ENCODE results near the gene BSND.

BSND gene

DNA sequence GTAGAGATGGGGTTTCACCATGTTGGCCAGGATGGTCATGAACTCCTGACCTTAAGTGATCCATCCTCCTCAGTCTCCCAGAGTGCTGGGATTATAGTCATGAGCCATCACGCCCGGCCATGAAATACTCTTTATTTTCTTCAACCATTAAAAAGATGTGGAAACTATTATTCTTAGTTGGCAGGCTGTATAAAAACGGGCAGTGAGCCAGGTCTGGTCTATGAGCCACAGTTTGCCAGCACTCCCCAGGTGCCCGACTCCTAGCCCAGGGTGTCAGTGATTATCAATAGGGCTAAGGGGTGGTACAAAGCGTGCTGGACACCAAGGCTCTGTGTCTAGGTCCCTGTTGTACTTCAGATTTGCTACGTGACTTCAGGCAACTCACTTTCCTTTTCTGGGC, 22.0 kb upstream of the BSND start:
- no peak for DNase-seq

DNA sequence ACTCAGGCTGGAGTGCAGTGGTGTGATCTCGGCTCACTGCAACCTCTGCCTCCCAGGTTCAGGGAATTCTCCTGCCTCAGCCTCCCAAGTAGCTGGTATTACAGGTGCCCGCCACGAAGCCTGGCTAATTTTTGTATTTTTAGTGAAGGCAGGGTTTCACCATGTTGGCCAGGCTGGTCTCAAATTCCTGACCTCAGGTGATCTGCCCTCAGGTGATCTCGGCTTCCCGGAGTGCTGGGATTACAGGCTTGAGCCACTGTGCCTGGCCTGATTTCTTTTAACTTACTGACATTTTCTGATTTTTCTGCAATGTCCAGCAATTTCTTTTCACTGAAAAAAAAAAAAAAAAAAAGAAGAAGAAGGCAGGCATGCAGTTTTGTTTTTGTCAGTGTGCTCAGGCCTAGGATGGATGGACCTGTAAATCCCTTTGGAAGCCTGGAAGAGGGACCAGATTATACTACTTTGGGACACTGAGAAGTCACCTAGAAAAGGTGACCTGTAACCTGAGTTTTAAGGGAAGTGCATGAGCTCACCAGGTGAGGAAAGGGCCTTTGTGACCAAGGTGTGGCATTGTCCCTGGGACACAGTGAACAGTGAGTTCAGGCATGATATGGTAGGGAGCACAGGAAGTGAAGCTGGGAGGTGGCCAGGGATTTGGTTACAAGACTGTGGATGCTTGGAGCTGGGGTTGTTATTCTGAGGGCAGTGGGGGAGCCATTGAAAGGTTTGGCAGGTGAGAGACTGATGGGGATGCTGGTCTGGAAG, 21.0 kb upstream of the BSND start:
- DNase-seq: no peak

DNA sequence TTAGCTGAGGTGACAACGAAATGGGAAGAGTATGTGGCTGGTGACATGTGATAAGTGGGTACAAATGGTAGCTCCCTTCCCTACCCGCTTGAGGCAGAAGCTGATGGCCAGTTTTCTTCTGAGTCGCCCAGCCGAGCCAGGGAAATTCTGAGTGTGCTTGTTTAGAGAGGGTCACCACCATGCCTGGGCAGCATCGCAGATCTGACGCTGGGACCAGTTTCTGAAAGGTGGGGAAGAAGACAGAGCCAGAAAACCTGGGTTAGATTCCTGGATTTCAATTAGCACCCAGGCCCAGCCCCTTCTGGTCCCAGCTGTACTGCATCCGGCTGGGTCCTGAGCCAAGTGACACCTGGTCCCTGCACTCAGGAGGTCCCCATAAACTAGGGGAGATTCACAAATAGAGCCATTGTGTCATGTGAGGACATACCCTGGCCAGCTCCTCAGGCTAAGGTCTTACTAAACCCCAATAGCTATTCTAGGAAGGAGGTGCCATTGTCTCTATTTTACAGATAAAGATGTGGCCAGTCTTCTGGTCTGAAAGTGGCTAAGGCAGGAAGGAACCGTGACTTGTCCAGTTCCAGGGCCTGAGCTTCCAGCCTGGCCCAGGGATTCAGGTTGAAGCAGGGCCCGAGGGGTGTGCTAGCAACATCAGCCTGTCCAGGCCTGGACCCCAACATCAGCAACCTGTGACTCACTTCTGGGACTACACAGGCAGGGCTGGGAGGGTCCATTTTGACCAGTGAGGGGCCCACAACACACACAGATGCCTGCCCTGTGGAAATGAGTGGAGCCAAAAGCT, 20.0 kb upstream of the BSND start:
- no peak for DNase-seq

DNA sequence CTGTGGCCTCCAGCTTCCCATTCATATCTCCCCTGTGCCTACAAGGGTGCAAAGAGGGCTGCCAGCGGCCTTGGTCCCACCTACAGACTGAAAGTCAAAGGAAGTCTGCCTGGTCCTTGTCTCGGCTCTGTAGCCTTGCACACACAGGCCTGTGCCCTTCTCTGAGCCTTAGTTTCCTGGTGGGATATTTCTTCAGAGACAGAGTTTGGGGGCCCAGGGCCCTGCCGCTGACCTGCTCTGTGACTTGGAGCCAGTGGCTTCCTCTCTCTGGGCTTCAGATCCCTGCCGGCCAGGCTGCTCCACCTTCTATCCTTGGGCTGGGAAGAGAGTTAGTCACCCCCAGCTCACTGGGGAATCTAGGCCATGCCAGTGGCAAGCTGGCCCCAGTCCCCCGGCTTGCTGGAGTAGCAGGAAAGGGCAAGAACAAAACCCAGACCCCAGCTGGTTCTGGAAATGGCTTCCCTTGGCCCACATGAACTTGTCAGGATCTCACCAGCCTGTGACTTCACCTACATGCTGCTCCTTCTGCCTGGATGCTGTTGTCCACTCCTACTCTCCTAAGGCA, 19.3 kb upstream of the BSND start:
- DNase-seq: no peak

DNA sequence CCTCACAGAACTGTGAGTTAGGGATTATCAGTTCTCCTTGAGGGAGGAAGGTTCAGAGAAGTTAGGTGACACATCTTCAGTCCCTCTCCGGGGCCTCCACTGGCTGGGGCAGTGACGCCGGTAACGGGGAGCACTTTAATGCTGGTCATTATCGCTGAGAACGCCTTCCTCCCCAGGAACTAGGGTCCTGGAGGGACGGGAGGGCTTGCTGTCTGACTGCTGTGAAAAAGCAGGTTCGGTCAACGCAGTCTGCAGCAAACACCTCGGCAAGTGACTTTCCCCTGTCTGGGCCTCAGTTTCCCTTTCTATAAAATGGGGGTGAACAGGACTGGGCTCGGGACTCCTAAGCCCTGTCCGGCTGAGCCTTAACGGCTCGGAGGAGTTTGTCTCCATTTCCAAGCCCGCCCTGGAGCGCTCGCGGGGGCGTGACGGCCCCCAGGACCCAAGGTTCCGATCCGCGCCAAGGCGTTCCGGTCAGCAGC, 18.6 kb upstream of the BSND start:
- no peak for DNase-seq

DNA sequence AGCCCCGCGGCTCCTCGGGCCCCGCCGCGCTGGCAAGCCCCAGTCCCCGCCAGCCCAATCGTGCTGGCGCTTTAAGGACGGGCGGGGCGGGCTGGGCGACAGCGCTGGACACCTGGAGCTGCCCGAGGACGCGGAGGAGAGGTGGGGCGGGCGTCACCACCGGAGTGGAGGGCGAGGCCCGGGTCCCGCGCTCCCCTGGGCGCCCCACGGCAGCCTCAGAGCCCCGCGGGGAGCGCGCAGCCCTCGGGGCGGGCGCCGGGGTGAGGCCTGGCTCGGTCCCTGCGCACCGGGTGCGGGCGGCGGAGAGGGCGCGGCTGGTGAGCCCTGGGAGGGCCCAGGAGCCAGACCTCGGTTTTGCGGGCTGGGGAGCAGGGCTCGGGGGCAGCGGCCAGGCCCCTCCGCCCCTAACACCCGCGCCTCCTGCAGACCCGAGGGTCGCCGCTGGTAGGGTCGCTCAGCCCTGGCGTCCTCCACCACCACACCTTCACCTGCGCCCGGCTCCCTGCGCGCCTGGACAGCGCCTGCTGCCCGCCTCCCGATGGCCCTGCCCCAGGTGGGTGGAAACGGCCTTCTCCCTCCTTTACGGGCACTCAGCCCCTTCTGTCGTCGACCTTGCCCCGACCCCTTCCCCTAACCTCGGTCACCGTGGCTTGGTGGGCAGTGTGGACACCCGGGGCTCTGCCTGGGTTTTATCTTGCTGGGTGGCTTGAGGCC, 18.0 kb upstream of the BSND start, which contains the start of gene TMEM61:
Gene TMEM61, plus strand, starts transcription at position 101 of the 714 bp plus-strand sequence. Its CDS starts 438 bp downstream, at position 539.
- no peak for DNase-seq

DNA sequence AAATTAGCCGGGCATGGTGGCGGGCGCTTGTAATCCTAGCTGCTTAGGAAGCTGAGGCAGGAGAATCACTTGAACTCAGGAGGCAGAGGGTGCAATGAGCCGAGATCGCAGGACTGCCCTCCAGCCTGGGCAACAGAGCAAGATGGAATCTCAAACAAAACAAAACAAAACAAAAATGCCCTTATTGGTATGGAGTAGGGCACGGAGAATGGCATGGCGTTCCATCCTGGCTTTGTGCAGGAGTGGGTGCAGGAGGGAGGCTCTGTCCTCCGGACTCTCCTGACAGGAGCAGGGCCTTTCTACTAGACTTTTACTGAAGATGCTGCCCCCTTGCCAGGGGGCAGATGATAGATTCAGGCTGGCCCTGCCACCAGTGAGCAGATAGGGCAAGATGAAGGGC, 17.3 kb upstream of the BSND start:
- DNase-seq: no peak

DNA sequence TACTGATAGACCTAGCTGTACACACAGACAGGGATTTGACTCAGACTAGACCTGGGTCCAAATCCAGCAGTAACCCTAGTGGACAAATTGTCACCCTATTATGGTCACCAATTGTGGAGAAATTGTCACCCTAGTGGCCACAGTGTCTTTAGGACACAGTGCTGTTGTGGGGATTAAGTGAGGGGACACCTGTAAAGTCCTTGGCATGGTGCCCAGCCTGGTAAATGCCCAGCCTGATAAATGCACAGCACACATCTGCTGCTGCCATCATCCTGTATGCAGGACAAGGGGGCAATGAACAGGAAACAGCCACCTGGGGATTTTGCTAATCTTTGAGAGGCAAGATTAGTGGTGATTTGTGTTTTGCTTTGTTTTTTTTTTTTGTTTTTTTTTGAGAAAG, 16.0 kb upstream of the BSND start:
- DNase-seq: no peak

DNA sequence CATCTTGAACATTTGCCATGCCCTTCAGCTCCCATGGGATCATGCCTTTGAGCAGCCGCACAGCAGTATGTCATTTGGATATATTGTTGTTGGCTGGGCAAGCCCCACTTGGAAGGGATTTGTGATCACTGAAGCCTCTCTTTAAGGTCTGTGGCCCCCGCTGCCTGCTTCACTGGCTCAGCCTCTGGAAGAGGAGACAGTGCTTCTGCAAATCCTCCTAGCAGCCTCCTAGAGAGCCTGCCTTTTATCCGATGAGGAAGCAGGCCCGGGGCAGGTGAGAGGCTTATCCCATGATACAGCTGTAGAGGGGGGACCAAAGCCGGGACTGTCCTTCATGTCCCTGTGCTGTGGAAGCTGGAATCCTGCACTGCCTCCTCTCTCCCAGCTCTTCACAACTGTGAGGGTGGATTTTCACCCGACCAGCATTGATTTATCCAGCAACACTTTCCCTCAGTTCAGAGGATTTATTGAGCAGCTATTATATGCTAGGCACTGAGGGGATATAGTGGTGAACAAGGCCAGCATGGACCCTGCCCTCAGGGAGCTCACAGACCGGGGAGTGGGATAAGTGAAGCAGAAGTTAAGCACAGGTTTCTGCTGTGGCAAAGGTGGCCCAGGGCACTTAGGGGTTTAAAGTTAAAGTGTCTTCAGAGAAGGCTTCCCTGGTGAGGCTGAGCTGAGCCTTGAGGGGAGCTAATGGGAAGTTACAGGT, 14.4 kb upstream of the BSND start:
- DNase-seq: no peak

DNA sequence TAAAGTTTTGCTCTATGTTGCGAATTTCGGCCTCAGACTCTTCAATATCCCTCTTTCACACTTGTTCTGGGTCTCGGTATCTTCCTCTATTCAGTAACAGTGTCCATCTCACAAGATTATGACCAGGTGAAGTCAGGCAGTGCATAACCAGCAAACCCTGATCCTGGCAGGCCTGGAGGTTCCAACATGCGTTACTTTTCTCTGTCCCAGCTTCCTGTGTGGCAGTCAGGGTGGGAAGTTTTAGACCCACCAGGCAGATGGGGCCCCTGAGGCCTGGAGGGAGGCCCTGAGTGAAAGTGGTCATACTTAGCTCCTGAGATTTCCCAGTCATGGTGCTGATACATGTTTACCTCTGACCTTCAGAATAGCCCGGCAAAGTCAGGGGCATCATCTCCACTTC, 13.2 kb upstream of the BSND start:
- no peak for DNase-seq

DNA sequence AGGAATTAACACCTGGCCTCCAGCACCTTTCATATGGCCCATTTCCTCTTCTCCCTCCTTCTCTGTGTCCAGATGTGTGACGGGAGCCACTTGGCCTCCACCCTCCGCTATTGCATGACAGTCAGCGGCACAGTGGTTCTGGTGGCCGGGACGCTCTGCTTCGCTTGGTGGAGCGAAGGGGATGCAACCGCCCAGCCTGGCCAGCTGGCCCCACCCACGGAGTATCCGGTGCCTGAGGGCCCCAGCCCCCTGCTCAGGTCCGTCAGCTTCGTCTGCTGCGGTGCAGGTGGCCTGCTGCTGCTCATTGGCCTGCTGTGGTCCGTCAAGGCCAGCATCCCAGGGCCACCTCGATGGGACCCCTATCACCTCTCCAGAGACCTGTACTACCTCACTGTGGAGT, 12.7 kb upstream of the BSND start:
- no peak for DNase-seq

DNA sequence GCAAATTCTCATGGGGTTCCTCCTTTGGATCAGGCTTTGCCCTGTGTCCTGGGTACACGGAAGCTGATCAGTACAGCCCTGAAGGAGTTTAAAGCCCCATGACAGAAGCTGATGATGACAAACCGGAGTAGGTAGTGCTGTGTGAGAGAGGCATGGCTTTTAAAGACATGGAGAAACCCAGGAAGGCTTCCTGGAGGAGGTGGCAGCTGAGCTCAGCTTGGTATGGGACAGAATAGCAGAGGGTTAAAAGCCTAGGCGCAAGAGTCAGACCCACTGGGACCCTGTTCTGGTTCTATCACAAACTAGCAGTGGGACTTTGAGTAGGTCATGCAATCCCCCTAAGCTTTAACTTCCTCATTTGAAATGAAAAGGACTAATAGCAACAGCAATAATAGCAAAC, 12.2 kb upstream of the BSND start:
- no peak for DNase-seq

DNA sequence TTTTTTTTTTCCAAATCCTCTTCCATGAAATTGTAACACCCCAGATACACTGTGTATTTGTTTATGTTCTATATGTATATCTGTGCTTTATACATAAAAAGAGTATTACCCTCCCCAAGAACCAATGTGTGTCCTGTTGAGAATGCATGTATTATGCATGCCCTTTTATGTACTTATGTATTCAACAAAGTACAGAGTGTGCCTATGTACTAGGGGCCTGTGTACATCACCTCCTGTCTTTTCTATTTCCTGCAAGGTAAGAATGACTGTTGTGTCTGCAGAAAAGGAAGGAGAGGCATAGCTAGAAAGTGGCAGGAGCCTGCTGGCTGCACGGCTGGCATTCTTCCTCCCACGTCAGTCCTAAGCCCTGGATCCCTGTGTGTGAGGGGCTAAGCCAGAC, 11.3 kb upstream of the BSND start:
- no peak for DNase-seq

DNA sequence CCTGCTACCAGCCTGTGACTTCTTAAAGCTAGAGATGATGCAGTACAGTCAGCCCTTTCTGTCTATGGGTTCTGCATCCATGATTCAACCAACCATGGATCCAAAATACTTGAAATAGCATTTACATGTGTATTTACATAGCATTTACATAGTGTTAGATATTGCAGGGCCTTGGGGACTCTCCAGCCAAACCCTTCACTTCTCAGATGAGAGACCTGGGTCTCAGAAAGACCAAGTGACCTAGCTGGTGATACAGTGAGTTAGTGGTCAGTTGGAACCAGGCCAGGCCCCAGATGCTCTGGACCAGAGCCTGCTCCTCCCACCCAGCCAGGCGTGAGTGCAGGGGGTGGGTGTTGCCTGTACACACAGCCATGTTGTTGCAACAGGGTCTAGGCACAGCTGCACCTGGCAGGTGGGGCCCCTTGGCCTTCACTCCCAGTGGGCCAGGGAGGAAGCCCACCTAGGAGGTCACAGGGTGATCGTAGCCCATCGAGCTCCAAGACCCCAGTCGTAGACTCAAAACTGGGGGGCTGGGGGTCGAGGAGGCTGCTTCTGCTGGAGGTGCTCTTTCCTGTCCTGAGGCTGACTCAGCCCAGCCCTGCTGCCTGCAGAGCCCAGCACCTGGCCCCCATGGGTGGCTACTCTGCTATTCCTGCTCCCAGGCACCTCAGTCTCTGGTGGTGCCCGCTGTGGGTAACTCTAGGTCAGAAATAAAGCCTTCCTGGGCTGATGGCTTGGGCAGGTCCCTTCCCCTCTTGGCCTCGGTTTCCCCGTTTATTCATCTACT, 10.6 kb upstream of the BSND start:
- no peak for DNase-seq

DNA sequence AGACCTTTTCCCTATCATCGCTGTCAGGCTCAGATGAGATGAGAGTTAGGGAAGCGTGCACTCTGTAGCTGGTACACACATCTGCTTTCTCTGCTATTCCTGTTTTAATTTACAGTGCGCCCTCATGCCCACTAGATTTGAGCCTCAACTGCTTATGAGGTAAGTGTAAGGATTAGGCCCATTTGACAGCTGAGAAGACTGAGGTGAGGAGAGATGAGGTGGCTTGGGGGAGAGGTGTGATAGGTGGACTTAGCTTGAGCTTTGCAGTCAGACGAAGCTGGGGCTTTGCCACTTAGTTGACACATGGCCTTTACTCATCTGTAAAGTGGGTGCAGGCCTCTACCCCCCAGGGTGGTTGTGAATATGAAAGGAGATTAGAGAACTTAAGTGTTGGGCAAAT, 9.8 kb upstream of the BSND start:
- no peak for DNase-seq

DNA sequence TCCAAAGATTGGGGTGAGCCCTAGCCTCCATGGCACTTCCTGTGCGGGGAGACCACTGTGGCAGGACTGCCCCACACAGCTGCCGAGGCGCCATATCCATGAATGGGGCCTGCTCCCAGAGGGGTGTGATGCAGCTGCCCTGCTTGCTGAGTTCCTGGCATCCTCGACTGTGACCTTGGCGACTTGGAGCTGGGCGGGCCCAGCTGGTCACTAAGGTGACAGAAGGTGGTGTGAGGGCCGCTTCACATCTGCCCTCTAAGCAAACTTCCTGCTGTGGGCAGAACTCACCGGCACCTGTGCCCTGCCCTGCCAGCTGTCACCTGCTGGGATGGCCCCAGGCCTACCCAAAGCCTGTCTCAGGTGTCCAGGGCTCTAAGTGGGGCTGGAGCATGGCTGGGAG, 9.3 kb upstream of the BSND start:
- DNase-seq: no peak

DNA sequence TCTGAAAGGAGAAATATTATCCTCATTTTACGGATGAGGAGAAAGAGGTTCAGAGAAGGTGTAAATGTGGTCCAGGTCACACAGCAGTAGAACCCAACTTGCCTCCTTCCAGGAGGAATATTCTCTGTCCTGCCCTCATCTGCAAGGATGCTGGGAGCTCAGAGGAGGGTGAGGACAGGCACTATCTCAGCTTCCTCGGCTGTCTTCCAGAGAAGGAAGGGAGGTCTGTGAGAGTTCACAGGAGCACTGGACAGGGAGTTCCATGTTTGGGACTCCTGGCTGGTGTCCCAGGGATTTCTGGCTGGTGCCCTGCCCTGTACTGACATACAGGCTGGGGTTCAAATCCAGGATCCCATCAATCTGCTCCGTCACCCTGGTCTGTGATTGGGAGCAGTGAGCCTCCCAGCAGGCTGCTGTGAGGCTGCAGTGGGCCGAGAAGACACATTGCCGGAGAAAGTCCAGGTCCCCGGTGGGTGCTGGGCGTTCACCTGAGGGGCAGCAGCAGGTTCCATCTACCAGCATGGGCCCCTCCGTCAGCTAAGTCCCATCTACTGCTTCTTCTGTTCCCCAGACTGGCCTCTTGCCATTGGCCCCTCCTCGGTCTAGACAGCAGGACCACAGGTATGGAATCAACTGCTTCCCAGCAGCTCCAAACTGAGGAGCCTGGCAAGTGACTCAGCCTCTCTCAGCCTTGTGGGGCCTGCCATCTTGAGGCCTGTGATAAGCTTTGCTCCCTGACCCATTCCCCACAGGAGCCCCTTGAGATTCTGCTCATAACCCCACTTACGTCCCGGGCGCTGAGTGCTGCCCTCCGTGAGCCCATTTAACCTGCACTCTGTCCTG, 8.5 kb upstream of the BSND start:
- no peak for DNase-seq

DNA sequence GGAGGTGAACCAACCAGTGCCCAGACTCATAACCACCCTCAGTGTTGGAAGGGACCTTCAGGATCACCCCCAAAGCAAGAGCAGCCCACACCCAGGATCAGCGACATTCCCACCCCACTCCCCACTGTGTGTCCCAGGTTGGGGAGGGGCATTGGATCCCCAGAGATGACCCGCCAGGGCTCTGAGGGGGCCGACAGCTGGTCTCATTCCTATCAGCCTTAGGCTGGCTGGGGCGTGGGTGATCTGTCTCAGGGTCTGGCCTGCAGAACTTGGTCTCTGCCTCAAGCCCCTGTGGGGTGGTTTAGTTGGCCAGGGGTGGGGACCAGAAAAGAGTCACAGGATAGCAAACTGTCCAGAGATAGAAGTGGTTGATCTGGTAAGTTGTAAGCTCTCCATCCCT, 7.8 kb upstream of the BSND start:
- no peak for DNase-seq

DNA sequence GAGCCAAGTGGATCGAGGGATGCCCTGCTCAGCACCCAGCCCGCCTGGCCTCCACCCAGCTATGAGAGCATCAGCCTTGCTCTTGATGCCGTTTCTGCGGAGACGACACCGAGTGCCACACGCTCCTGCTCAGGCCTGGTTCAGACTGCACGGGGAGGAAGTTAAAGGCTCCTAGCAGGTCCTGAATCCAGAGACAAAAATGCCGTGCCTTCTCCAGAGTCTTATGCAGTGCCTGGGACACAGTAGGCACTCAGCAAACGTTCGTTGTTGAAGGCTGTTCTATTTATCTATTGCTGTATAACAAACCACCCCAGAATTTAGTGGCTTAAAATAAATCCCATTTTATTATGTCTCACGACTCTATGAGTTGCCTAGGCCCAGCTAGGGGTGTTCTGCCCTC, 6.8 kb upstream of the BSND start:
- DNase-seq: no peak

DNA sequence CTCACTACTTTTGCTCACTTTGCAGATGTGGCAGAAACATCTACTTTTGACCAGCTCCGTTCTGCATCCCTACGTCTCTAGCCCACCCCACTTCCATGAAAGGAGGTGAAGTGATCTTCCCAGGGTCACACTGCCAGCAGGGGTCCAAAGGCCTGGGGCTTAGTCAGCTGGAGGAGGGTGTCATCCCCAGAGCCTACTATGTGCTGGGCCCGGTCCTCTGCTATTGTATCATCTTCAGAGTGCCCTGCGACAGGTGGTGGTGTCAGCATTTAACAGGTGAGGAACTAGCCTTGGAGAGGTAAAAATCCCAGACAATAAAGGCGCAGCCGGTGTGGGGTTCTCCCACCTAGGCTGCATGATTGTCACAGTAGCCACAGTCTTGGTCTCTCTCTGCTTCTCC, 5.6 kb upstream of the BSND start:
- DNase-seq: no peak
